Thoracic aorta (tissue), 2 donors: ENCODE results near the gene BICDL2. TPM values are rescaled to one million over a fixed set of nuclear protein-coding genes. Genes with fewer than 3 reads are reported as not detected.
"Not testable (repeated sequence)": the region's sequence is repeated elsewhere in the genome, so short reads cannot be mapped to it uniquely, and the experiment has no call there.

ENCODE experiments used
- ATAC-seq: fragments of 150-250 bp; one replicate; pipeline ENCODE4 v1.8.0; 2017; ENCODE audit warnings: low read depth; ENCODE audit not compliant: insufficient number of reproducible peaks, low FRiP score
- DNase-seq: peaks from one replicate; pipeline ENCODE4 v3.0.0-alpha.2; 2020; ENCODE audit warnings: low spot score
- H3K27ac ChIP-seq, 2 donors: fragments of 200-600 bp; sonication (generic); 1 replicate in 1 of 2; 2 replicates in 1 of 2; pipeline ENCODE4 v1.5.1; 2016; ENCODE audit warnings: mild to moderate bottlenecking in 2 of 2, moderate library complexity in 2 of 2
- H3K27me3 ChIP-seq: fragments of 200-600 bp; sonication (generic); replicated peaks from 2 replicates; pipeline ENCODE4 v1.6.0; 2016; ENCODE audit warnings: mild to moderate bottlenecking; ENCODE audit not compliant: insufficient read depth
- H3K36me3 ChIP-seq: fragments of 200-600 bp; sonication (generic); one replicate; pipeline ENCODE4 v1.5.1; 2016
- H3K4me1 ChIP-seq, 2 donors: fragments of 200-600 bp; sonication (generic); 1 replicate in 1 of 2; 2 replicates in 1 of 2; pipeline versions ENCODE4 v1.5.1 to v1.6.0; 2016; ENCODE audit warnings: low read depth in 2 of 2, mild to moderate bottlenecking in 1 of 2; ENCODE audit not compliant: control insufficient read depth in 1 of 2
- H3K4me3 ChIP-seq: fragments of 200-600 bp; sonication (generic); 2 replicates; pipeline ENCODE4 v1.5.1; 2016; ENCODE audit warnings: mild to moderate bottlenecking
- H3K9me3 ChIP-seq: fragments of 200-600 bp; sonication (generic); 2 replicates; pipeline ENCODE4 v1.5.1; 2016
- CTCF ChIP-seq: fragments of 200-600 bp; sonication (generic); IDR thresholded peaks from one replicate; pipeline ENCODE4 v1.5.1; 2019; ENCODE audit warnings: antibody characterized with exemption
- total RNA-seq, 2 donors: library from RNA; depleted of rRNA; stranded (reverse); fragments of >200 nt; gene quantifications; one replicate each; pipeline versions ENCODE4 v1.1.0 to v1.2.3, GENCODE V29; 2016

The BICDL2 gene
- total RNA-seq, 2 donors from 2014 or later, result 1.1 TPM; not detected in 1

GRCh38 chr16:3056336-3057180 is 19.8 kb upstream of the BICDL2 start:
- Histone ChIP-seq H3K27ac (no peak overlapping the region), H3K4me1 (peaks cover 11 to 20% of the 10 kb centered on the region in 2 donors), H3K4me3 (no peak overlapping the region), H3K27me3 (no peaks in the 10 kb centered on the region), H3K36me3 (no peaks in the 10 kb centered on the region), H3K9me3 (no peaks in the 10 kb centered on the region)
- DNase-seq (no peak), ATAC-seq (no peak)
- no peak for TF ChIP-seq CTCF

- H3K36me3 ChIP-seq, H3K27me3 ChIP-seq, ATAC-seq, H3K9me3 ChIP-seq, H3K4me3 ChIP-seq, H3K27ac ChIP-seq, DNase-seq: not testable (repeated sequence)
- peaks cover 11 to 20% of the 10 kb centered on the region in 2 donors for H3K4me1 ChIP-seq
These were observed 19.0 kb upstream of the BICDL2 start for GRCh38 chr16:3055734-3056115.

GRCh38 chr16:3054965-3055733 is 18.4 kb upstream of the BICDL2 start:
- no peak overlapping the region for H3K27ac ChIP-seq
- ATAC-seq (no peak), DNase-seq (no peak)
- H3K27me3 ChIP-seq, result no peaks in the 10 kb centered on the region
- no peaks in the 10 kb centered on the region for H3K36me3 ChIP-seq
- H3K4me3 ChIP-seq, result no peak overlapping the region
- no peaks in the 10 kb centered on the region for H3K9me3 ChIP-seq
- no peak for TF ChIP-seq CTCF
- H3K4me1 ChIP-seq, result peaks cover 11 to 18% of the 10 kb centered on the region in 2 donors

GRCh38 chr16:3053330-3053710 is 16.6 kb upstream of the BICDL2 start:
- H3K4me1 ChIP-seq, ATAC-seq, H3K9me3 ChIP-seq, H3K4me3 ChIP-seq, DNase-seq, H3K36me3 ChIP-seq, H3K27ac ChIP-seq, H3K27me3 ChIP-seq: not testable (repeated sequence)

- H3K4me1 ChIP-seq, H3K27me3 ChIP-seq, H3K36me3 ChIP-seq, DNase-seq, H3K4me3 ChIP-seq, H3K27ac ChIP-seq, ATAC-seq, H3K9me3 ChIP-seq: not testable (repeated sequence)
These were observed 16.0 kb upstream of the BICDL2 start for GRCh38 chr16:3052571-3053329.

GRCh38 chr16:3051494-3051893 is 14.8 kb upstream of the BICDL2 start:
- DNase-seq (no peak), ATAC-seq (no peak)
- TF ChIP-seq CTCF, result no peak
- no peaks in the 10 kb centered on the region for H3K9me3 ChIP-seq
- H3K4me1 ChIP-seq, result peaks cover 6 to 7% of the 10 kb centered on the region in 2 donors
- no peak overlapping the region for H3K27ac ChIP-seq
- H3K27me3 ChIP-seq, result peaks cover 9% of the 10 kb centered on the region
- H3K36me3 ChIP-seq, result no peaks in the 10 kb centered on the region
- no peak overlapping the region for H3K4me3 ChIP-seq
